HEK293 (cell line): Measurements from ENCODE around the gene PRKAB1.

Source experiments
- CTCF ChIA-PET: fragments of 350-600 bp; formaldehyde crosslinking; extraction: SDS; loops from one replicate; lab custom pipeline; 2021; ENCODE audit warnings: antibody characterized with exemption; lab: Yijun Ruan, JAX
- POLR2A ChIA-PET: fragments of 300-600 bp; formaldehyde crosslinking; extraction: SDS; loops from one replicate; lab custom pipeline; 2020; ENCODE audit warnings: antibody characterized with exemption, inconsistent platforms; lab: Yijun Ruan, JAX
- H3K27ac ChIP-seq: fragments of 200-500 bp; sonication (Bioruptor generic); 2 replicates; pipeline ENCODE4 v1.5.1; 2014; ENCODE audit warnings: low read depth, low read length, control low read depth, inconsistent platforms; ENCODE audit errors: extremely low read depth
- H3K36me3 ChIP-seq, 2 experiments: fragments of 200-500 bp in 1 of 2; sonication (Bioruptor generic) in 1 of 2; 1 replicate in 1 of 2; 2 replicates in 1 of 2; pipeline ENCODE4 v1.5.1; 2014 to 2017; ENCODE audit warnings: inconsistent platforms in 2 of 2, low read length in 2 of 2; ENCODE audit not compliant: control insufficient read depth in 2 of 2, insufficient read depth in 1 of 2
- H3K4me1 ChIP-seq: fragments of 200-500 bp; sonication (Bioruptor generic); 2 replicates; pipeline ENCODE4 v1.5.1; 2014; ENCODE audit warnings: mild to moderate bottlenecking, low read length, inconsistent platforms; ENCODE audit not compliant: control insufficient read depth, insufficient read depth
- H3K4me3 ChIP-seq: 2 replicates; pipeline ENCODE4 v1.5.1; 2011; ENCODE audit warnings: low read depth, mild to moderate bottlenecking, control low read depth, low read length, moderate library complexity
- H3K9me3 ChIP-seq: fragments of 200-500 bp; sonication (Bioruptor generic); 2 replicates; pipeline ENCODE4 v1.5.1; 2014; ENCODE audit warnings: low read depth, low read length, inconsistent platforms; ENCODE audit not compliant: control insufficient read depth, insufficient read depth
- GLIS2 ChIP-seq: fragments of 450-650 bp; formaldehyde crosslinking; IDR thresholded peaks from 2 replicates; pipeline ENCODE4 v1.5.1; 2016; ENCODE audit warnings: missing biosample characterization, missing genetic modification characterization
- HOXA7 ChIP-seq: sonication (generic); formaldehyde crosslinking; IDR thresholded peaks from 2 replicates; pipeline ENCODE4 v1.8.1; 2022; ENCODE audit warnings: missing genetic modification reagents, borderline replicate concordance
- HOXD13 ChIP-seq: sonication (generic); formaldehyde crosslinking; IDR thresholded peaks from 2 replicates; pipeline ENCODE4 v1.8.0; 2022; ENCODE audit warnings: missing genetic modification reagents, borderline replicate concordance
- PRDM1 ChIP-seq: fragments of 450-650 bp; formaldehyde crosslinking; IDR thresholded peaks from 2 replicates; pipeline ENCODE4; 2016; ENCODE audit warnings: missing biosample characterization, missing genetic modification characterization
- SETDB1 ChIP-seq: IDR thresholded peaks from one replicate; pipeline ENCODE4 v1.6.1; 2017; ENCODE audit warnings: mild to moderate bottlenecking, low read length, moderate library complexity, mixed read lengths; ENCODE audit not compliant: insufficient read length
- SP2 ChIP-seq: fragments of 450-650 bp; formaldehyde crosslinking; IDR thresholded peaks from 2 replicates; pipeline ENCODE4 v1.5.1; 2016; ENCODE audit warnings: missing biosample characterization, missing genetic modification characterization
- YY1 ChIP-seq: fragments of 450-650 bp; formaldehyde crosslinking; IDR thresholded peaks from 2 replicates; pipeline ENCODE4 v1.5.1; 2018; ENCODE audit warnings: missing biosample characterization, missing genetic modification characterization
- ZEB2 ChIP-seq: fragments of 450-650 bp; formaldehyde crosslinking; IDR thresholded peaks from 2 replicates; pipeline ENCODE4 v1.5.1; 2016; ENCODE audit warnings: missing biosample characterization, missing genetic modification characterization
- ZNF114 ChIP-seq: fragments of 450-650 bp; formaldehyde crosslinking; IDR thresholded peaks from 2 replicates; pipeline ENCODE4 v1.5.0; 2017; ENCODE audit warnings: missing biosample characterization, missing genetic modification characterization
- ZNF132 ChIP-seq: fragments of 450-650 bp; formaldehyde crosslinking; IDR thresholded peaks from 2 replicates; pipeline ENCODE4 v1.5.1; 2017; ENCODE audit warnings: missing biosample characterization, missing genetic modification characterization, borderline replicate concordance
- ZNF140 ChIP-seq: fragments of 450-650 bp; formaldehyde crosslinking; IDR thresholded peaks from 2 replicates; pipeline ENCODE4 v1.5.1; 2016; ENCODE audit warnings: missing biosample characterization, missing genetic modification characterization
- ZNF175 ChIP-seq: fragments of 450-650 bp; formaldehyde crosslinking; IDR thresholded peaks from 2 replicates; pipeline ENCODE4 v1.5.1; 2016; ENCODE audit warnings: missing biosample characterization, missing genetic modification characterization
- ZNF221 ChIP-seq: fragments of 450-650 bp; formaldehyde crosslinking; IDR thresholded peaks from 2 replicates; pipeline ENCODE4 v1.5.1; 2017; ENCODE audit warnings: missing biosample characterization, missing genetic modification characterization, borderline replicate concordance
- ZNF223 ChIP-seq: fragments of 450-650 bp; formaldehyde crosslinking; IDR thresholded peaks from 2 replicates; pipeline ENCODE4 v1.5.1; 2016; ENCODE audit warnings: missing biosample characterization, missing genetic modification characterization
- ZNF248 ChIP-seq: fragments of 450-650 bp; formaldehyde crosslinking; IDR thresholded peaks from 2 replicates; pipeline ENCODE4 v1.5.1; 2017; ENCODE audit warnings: missing biosample characterization, missing genetic modification characterization
- ZNF266 ChIP-seq: fragments of 450-650 bp; formaldehyde crosslinking; IDR thresholded peaks from 2 replicates; pipeline ENCODE4 v1.5.1; 2016; ENCODE audit warnings: missing biosample characterization, missing genetic modification characterization, low read depth
- ZNF292 ChIP-seq: fragments of 450-650 bp; formaldehyde crosslinking; IDR thresholded peaks from 2 replicates; pipeline ENCODE4 v1.5.1; 2016; ENCODE audit warnings: low read depth, missing biosample characterization, missing genetic modification characterization, borderline replicate concordance
- ZNF302 ChIP-seq: fragments of 450-650 bp; formaldehyde crosslinking; IDR thresholded peaks from 2 replicates; pipeline ENCODE4 v1.5.1; 2016; ENCODE audit warnings: missing biosample characterization, missing genetic modification characterization, low read depth
- ZNF394 ChIP-seq: fragments of 450-650 bp; formaldehyde crosslinking; IDR thresholded peaks from 2 replicates; pipeline ENCODE4 v1.5.1; 2016; ENCODE audit warnings: missing biosample characterization, missing genetic modification characterization, mild to moderate bottlenecking, moderate library complexity, borderline replicate concordance
- ZNF404 ChIP-seq: fragments of 450-650 bp; formaldehyde crosslinking; IDR thresholded peaks from 2 replicates; pipeline ENCODE4 v1.5.1; 2017; ENCODE audit warnings: missing biosample characterization, missing genetic modification characterization
- ZNF426 ChIP-seq: fragments of 450-650 bp; formaldehyde crosslinking; IDR thresholded peaks from 2 replicates; pipeline ENCODE4 v1.5.1; 2017; ENCODE audit warnings: missing biosample characterization, missing genetic modification characterization, mild to moderate bottlenecking, inconsistent platforms, moderate library complexity
- ZNF548 ChIP-seq: fragments of 450-650 bp; formaldehyde crosslinking; IDR thresholded peaks from 2 replicates; pipeline ENCODE4 v1.5.1; 2016; ENCODE audit warnings: missing biosample characterization, missing genetic modification characterization
- ZNF560 ChIP-seq: fragments of 450-650 bp; formaldehyde crosslinking; IDR thresholded peaks from 2 replicates; pipeline ENCODE4 v1.5.1; 2017; ENCODE audit warnings: missing biosample characterization, missing genetic modification characterization, borderline replicate concordance
- ZNF585B ChIP-seq: fragments of 450-650 bp; formaldehyde crosslinking; IDR thresholded peaks from 2 replicates; pipeline ENCODE4 v1.5.1; 2016; ENCODE audit warnings: missing biosample characterization, missing genetic modification characterization
- ZNF623 ChIP-seq: fragments of 450-650 bp; formaldehyde crosslinking; IDR thresholded peaks from 2 replicates; pipeline ENCODE4 v1.5.1; 2016; ENCODE audit warnings: missing biosample characterization, missing genetic modification characterization
- ZNF624 ChIP-seq: fragments of 450-650 bp; formaldehyde crosslinking; IDR thresholded peaks from 2 replicates; pipeline ENCODE4 v1.5.1; 2017; ENCODE audit warnings: missing biosample characterization, missing genetic modification characterization
- ZNF626 ChIP-seq: fragments of 450-650 bp; sonication (Bioruptor Pico); formaldehyde crosslinking; IDR thresholded peaks from 2 replicates; pipeline ENCODE4 v1.5.1; 2018; ENCODE audit warnings: missing biosample characterization, missing genetic modification characterization, inconsistent platforms
- ZNF664 ChIP-seq: fragments of 450-650 bp; formaldehyde crosslinking; IDR thresholded peaks from 2 replicates; pipeline ENCODE4 v1.5.1; 2016; ENCODE audit warnings: missing biosample characterization, missing genetic modification characterization
- ZNF792 ChIP-seq: fragments of 450-650 bp; formaldehyde crosslinking; IDR thresholded peaks from 2 replicates; pipeline ENCODE4 v1.5.1; 2016; ENCODE audit warnings: missing biosample characterization, missing genetic modification characterization
- ZSCAN23 ChIP-seq: fragments of 450-650 bp; formaldehyde crosslinking; IDR thresholded peaks from 2 replicates; pipeline ENCODE4 v1.5.1; 2016; ENCODE audit warnings: missing biosample characterization, missing genetic modification characterization
- TF ChIP-seq, protein P1 (sequence below): fragments of 450-650 bp; formaldehyde crosslinking; IDR thresholded peaks from 2 replicates; pipeline ENCODE4 v1.5.1; 2016; ENCODE audit warnings: missing biosample characterization, missing genetic modification characterization
- TF ChIP-seq, protein P2 (sequence below): sonication (generic); formaldehyde crosslinking; IDR thresholded peaks from 2 replicates; pipeline ENCODE4 v1.8.1; 2022; ENCODE audit warnings: mild to moderate bottlenecking, moderate library complexity, missing genetic modification reagents

Gene PRKAB1

DNA sequence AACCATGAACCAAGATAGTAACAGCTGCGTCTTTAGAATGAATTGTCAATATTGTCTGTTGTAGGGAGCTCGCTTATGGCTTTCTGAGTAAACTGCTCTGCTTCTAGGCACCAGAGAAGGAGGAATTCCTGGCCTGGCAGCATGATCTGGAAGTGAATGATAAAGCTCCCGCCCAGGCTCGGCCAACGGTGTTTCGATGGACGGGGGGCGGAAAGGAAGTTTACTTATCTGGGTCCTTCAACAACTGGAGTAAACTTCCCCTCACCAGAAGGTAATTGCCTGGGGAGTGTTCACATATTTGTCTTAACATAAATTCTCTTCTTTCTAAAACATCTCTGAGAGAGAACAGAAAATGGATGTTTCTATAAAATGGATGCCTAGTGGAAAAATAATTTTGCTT lies 4.3 kb downstream of the PRKAB1 start:
- Histone ChIP-seq H3K36me3 (peaks cover 36 to 76% of the 10 kb centered on the region in 2 experiments), H3K4me1 (no peaks in the 10 kb centered on the region), H3K4me3 (no peak overlapping the region), H3K27ac (no peak overlapping the region), H3K9me3 (no peaks in the 10 kb centered on the region)
- CTCF ChIA-PET = interaction anchor here (0.7 kb wide), 1 partner anchor 92 kb away, joined by 3 read pairs; no protein-coding TSS in a partner anchor
- TF ChIP-seq GLIS2 (tag by site-specific recombination) (no peak), ZNF266 (tag by site-specific recombination) (no peak), YY1 (tag by site-specific recombination) (no peak), ZNF585B (tag by site-specific recombination) (no peak), SETDB1 (no peak), ZNF175 (tag by site-specific recombination) (no peak), ZNF426 (no peak), ZSCAN23 (no peak), ZNF132 (tag by site-specific recombination) (no peak), ZNF792 (tag by site-specific recombination) (no peak), HOXA7 (CRISPR knock-in tag) (no peak), ZNF114 (no peak), ZNF404 (no peak), HOXD13 (no peak), ZNF560 (tag by site-specific recombination) (no peak), ZNF623 (tag by site-specific recombination) (no peak), ZNF626 (tag by site-specific recombination) (no peak), ZNF248 (tag by site-specific recombination) (no peak)
- POLR2A ChIA-PET = no interaction called here

DNA sequence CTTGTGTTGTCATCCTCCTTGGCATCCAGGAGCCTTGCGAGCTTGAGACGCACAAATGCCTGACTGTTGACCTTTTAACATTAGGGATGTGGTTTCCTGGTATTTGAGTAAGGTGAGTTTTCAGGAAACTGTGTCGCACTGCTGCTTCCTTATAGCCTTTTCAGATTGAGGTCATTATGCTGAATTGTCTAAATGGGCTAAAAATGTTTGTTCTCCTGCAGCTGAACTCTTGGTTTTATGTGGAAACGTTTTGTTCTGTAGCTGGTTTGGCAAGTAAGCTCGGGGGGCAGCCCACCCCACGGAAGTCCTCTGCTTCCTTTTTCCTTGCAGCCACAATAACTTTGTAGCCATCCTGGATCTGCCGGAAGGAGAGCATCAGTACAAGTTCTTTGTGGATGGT lies 5.7 kb downstream of the PRKAB1 start:
- Histone ChIP-seq H3K27ac (no peak overlapping the region), H3K4me3 (no peak overlapping the region), H3K9me3 (no peaks in the 10 kb centered on the region), H3K36me3 (peaks cover 48 to 91% of the 10 kb centered on the region in 2 experiments), H3K4me1 (no peaks in the 10 kb centered on the region)
- ChIA-PET CTCF (interaction anchor here (0.6 kb wide), 1 partner anchor 109 kb away, joined by 3 read pairs; no protein-coding TSS in a partner anchor), POLR2A (no interaction called here)
- TF ChIP-seq ZNF394 (tag by site-specific recombination) (no peak), ZNF664 (no peak), SP2 (tag by site-specific recombination) (no peak), ZNF548 (tag by site-specific recombination) (no peak), HOXA7 (CRISPR knock-in tag) (no peak)
- TF ChIP-seq, protein P1, sequence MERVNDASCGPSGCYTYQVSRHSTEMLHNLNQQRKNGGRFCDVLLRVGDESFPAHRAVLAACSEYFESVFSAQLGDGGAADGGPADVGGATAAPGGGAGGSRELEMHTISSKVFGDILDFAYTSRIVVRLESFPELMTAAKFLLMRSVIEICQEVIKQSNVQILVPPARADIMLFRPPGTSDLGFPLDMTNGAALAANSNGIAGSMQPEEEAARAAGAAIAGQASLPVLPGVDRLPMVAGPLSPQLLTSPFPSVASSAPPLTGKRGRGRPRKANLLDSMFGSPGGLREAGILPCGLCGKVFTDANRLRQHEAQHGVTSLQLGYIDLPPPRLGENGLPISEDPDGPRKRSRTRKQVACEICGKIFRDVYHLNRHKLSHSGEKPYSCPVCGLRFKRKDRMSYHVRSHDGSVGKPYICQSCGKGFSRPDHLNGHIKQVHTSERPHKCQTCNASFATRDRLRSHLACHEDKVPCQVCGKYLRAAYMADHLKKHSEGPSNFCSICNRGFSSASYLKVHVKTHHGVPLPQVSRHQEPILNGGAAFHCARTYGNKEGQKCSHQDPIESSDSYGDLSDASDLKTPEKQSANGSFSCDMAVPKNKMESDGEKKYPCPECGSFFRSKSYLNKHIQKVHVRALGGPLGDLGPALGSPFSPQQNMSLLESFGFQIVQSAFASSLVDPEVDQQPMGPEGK = no peak

DNA sequence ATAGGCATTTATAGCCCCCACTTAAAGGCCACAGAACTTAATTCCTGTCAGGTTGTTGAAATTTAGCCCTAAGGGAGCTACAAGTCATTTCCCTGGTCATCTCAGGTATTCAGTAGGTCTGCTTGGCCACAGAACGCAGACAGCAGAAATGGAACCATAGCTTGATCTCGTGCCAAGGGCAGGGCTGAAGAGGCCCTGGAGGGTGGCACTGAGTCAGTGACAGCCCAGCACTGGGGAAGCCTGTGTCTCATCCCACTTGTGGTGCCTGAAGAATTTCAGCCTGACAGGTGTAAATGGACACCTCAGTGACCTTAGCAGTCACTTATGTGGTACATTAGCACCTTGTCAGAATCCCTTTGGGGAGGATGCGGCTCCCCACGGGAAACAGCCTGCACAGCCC lies 6.6 kb downstream of the PRKAB1 start:
- H3K4me1 ChIP-seq = no peaks in the 10 kb centered on the region
- H3K36me3 ChIP-seq = peaks cover 51 to 100% of the 10 kb centered on the region in 2 experiments
- no peak overlapping the region for H3K27ac ChIP-seq
- no peaks in the 10 kb centered on the region for H3K9me3 ChIP-seq
- no peak overlapping the region for H3K4me3 ChIP-seq
- ChIA-PET POLR2A (no interaction called here), CTCF (interaction anchor here (0.6 kb wide), 1 partner anchor 108 kb away, joined by 3 read pairs; no protein-coding TSS in a partner anchor)
- TF ChIP-seq ZNF394 (tag by site-specific recombination) (no peak), PRDM1 (tag by site-specific recombination) (no peak), ZEB2 (no peak), ZNF560 (tag by site-specific recombination) (no peak), ZNF624 (no peak), ZNF221 (tag by site-specific recombination) (no peak), ZNF223 (tag by site-specific recombination) (no peak), ZNF140 (tag by site-specific recombination) (no peak), ZNF292 (tag by site-specific recombination) (no peak), ZNF302 (tag by site-specific recombination) (no peak)
- TF ChIP-seq, protein P2, sequence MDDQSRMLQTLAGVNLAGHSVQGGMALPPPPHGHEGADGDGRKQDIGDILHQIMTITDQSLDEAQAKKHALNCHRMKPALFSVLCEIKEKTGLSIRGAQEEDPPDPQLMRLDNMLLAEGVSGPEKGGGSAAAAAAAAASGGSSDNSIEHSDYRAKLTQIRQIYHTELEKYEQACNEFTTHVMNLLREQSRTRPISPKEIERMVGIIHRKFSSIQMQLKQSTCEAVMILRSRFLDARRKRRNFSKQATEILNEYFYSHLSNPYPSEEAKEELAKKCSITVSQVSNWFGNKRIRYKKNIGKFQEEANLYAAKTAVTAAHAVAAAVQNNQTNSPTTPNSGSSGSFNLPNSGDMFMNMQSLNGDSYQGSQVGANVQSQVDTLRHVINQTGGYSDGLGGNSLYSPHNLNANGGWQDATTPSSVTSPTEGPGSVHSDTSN = no peak
